Measurements from ENCODE around the gene TBL1X. TPM values are rescaled to one million over a fixed set of nuclear protein-coding genes. Genes with fewer than 3 reads are reported as not detected.

The TBL1X gene
- total RNA-seq, 1 experiment from 2014 or later = 17.2 TPM

DNA sequence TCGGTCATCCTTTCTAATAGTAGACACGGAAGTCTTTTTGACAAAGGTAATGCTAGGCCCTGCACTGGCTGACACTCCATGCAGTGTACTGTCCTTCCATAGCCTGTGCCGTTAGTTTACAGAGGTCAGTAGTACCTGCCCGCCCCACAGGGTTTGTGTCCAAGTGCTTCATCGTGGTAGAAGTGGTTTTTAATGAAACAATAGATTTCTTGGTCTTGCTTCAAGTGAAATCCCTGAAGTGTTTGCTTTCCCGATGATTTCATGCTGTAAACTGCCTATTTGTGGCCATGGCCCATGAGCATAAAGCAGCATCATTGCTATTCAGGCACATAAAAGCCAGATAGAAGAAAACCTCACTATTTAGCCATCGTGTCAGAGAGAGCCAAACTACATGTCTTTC is 161.5 kb downstream of the TBL1X start:
- no peak for DNase-seq (ENCODE audit: low read depth)

DNA sequence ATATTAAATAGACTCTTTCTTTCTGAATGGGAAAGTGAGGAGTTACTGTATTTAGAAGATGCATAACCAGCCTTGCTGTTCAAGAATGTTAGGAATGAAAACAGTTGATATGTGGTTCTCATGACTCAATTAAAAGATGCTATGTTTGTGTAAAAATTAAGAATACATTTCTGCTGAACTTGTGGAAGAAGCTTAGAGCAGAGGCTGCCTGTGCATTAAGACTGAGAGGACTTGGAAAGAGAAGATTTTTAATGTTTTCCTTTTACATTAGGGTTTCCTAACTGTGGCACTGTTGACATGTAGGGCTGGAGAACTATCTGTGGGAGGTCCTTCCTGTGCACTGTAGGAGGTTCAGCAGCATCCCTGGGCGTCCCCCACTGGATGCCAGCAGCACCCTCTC is 163.1 kb downstream of the TBL1X start:
- DNase-seq (ENCODE audit: low read depth) = peak; percentile 16

DNA sequence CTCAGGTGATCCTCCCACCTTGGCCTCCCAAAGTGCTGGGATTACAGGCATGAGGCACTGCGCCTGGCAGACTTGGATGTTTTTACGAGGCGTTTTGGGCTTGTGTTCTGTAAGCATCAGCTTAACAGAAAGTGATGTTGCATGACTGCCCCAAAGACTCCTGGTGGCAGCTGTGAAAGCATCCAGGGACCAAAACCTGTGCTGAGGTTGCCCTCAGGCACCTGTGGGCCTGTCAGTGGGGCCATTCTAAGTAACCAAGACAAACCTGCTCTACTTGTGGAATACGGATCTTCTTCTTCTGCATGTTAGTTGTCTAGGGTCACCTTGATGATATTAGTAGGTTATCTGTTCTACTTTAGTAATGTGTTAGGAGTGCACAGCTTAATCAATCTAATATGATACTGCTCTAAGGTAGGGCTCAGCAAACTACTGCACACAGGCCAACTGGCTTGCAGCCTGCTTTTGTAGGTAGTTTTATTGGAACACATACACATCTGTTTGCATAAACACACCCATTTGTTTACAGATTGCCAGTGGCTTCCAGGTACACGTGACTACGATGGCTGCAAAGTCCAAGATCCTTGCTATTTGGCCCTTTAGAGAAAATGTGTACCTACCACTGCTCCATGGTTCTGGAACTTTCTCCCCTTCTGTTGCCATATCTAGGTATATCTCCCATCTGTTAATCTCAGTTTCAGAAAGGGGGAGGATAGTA is 164.1 kb downstream of the TBL1X start:
- no peak for DNase-seq (ENCODE audit: low read depth)

DNA sequence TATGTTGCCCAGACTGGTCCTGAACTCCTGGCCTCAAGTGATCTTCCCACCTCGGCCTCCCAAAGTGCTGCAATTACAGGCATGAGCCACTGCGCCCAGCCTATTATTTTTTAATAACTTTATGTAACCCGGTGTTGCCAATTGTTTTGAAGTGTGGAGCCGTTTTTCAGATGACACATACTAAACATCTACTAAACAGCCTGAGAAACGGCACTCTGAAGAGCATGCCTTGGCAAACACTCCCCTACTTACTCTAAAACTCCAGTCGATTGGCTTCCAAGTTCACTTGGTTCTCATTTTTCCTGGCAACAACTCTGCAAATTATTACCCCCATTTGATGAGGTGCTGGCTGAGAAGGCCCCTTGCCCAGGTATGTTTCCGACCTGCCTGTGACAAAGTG is 169.7 kb downstream of the TBL1X start:
- no peak for DNase-seq (ENCODE audit: low read depth)

DNA sequence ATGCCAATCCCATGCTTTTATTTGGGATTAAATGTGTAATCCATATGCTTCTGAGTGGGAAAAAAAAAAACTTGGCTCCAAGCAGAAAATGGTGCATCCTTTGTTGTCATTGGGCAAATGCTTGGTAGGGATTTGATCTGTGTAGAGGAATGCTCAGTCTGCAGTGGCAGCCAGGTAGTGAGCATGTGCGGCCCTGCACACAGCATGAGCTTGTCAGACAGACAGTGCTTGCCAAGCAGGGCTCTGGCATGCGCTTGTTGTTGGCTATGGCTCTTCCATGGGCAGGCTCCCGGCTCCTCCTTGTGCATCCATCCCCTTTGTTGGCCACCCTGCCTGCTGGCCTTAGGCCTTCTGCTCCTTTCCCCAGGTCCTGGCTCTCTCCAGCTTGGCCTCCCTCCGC is 170.5 kb downstream of the TBL1X start:
- DNase-seq (ENCODE audit: low read depth) = no peak

DNA sequence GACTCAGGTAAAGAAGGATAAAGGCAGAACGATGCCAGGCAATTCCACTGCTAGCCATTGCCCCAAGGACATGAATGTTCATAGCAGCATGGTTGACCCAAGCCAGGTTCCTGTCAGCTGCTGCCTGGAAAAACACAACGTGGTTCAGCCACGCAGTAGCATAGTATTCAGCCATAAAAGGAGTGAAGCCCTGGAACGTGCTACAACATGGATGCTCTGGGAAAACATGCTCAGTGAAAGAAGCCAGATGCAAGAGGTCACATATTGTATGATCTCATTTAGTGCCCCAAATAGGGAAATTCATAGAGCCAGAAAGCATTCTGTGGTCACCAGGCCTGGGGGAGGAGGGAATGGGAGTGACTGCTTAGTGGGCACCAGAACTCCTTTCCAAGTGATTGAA is 170.9 kb downstream of the TBL1X start:
- peak; percentile 59 for DNase-seq (ENCODE audit: low read depth)

DNA sequence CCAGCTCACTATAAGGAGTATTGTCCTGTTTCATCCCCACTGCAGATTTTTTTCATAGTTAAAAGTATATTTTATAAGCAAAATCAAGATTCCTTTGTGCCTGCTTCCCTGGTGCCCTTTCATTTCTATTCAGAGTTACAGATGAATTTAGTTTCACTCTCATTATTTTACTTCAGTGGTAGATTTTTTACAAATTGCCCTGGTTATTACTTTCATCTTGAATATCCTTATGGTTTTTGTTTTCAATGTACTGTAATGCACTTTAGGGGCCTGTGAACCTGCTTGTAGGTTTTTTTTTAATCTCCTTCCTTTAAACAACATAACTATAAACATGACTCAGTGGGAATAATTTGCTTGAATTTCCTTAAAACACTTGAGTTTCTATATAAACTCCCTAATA is 174.0 kb downstream of the TBL1X start:
- no peak for DNase-seq (ENCODE audit: low read depth)

DNA sequence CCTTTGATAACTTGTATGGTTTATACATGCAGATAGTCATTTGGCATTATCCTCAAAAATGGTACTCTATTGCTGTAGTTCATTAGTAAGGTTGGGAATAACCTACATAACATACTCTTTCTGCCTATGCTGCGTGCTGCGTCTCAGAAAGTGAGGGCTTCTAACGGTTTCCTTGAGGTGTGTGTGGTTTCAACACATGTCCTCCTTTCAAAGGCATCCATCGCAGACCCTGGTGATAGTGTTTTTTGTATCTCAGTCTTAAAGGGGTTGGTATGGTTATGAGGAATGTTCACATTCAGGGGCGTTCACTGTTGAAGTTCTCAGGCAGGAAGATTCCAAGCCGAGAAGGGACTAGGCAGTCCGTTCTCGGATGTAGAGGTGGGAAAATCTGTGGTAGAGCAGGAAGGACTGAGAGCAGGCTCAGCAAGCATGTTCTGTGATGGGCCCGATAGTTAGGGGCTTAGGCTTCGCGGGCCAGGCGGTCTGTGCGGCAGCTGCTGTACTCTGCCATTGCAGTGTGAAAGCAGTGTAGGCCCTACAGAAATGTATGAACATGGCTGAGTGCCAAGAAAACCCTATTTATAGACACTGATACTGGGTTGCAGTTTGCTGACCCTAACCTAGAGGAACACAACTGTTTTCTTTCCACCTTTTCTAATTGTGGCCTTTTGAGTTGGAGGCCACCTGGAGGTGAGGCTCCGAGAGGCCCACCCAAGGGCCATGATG is 177.6 kb downstream of the TBL1X start:
- no peak for DNase-seq (ENCODE audit: low read depth)

DNA sequence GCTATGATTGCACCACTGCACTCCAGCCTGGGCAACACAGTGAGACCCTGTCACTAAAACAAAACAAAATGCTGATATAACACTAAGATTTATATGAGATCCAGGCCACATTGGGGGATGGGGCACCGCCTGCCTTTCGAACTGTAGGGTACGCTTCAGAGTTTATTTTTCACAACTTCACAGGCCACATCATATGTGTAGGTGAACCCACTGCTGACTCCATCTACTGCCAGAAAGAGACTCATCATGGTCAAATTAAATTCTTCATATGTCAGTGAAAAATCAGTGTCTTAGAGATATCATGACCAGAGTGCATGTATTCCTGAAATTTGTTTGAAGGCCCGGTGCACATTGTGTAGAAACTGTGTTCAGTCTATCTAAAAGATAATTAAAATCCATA is 178.9 kb downstream of the TBL1X start:
- no peak for DNase-seq (ENCODE audit: low read depth)

DNA sequence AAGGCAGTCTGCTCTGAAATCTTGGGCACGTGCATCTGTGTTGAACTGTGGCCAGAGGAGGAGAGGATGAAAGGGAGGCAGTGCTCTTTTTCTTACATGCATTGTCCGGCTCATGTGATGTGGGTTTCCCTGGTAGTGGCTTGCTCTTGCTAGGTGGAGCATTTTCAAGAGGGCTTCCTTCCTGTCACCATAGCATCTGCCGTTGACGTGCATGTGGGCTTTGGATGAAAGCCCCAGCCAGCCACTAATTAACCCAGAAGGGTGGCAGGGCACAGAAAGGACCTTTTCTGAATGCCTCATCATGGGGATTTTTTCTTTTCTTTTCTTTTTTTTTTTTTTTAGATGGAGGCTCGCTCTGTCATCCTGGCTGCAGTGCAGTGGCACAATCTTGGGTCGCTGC is 179.5 kb downstream of the TBL1X start:
- peak; percentile 82 for DNase-seq (ENCODE audit: low read depth)

DNA sequence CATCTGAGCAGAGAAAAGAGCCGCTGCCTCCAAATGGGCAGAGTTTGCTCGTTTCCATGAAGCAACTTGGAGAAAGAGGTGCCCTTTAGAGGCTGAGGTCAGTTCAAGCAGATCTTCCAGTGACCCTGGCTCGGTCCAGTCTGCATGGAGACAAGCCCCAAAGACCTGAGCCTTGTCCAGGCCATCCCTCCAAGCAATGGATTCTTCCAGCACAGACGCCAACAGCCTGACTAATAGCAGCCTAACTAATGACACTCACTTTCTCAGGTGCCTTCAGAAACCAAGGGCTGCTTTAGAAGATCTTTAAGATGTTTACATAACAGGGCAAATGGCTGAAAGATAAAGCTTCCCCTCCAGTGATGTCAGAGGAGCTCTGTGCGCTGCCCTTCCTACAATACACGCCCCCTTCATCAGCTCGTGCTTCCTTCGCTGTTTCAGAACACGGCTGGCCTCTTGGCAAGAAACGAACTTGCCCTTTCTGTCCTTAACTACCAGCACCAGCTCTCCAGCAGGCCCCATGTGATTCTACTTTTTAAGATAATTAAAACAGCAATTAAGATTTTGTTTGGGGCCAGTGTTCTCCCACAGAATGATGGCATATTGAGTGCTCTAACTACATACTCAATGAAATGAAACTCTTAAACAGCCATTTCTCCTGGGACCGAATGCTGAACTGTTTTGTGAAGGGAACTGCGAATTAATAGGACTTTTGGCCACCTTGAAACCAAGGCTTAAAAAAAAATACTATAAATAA is 181.8 kb downstream of the TBL1X start:
- no peak for DNase-seq (ENCODE audit: low read depth)

DNA sequence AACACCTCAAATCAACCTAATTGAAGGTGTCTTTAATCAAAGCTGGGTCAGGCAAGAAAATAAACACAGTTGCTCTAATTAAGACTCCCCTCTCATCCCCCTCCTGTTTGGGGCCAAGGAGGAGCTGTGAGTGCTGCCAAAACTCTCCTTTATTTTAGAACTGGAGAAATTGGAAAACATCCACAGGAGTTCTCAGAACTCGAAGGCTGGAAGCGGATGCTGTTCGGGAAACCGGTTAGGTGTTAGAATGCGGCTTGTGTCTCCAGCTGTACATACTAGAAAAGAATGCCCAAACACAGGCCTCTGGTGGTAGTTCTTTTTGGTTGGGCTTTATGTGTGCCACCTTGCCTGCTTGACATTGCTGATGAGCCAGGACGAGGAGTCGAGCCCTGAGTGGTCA is 182.6 kb downstream of the TBL1X start:
- no peak for DNase-seq (ENCODE audit: low read depth)

DNA sequence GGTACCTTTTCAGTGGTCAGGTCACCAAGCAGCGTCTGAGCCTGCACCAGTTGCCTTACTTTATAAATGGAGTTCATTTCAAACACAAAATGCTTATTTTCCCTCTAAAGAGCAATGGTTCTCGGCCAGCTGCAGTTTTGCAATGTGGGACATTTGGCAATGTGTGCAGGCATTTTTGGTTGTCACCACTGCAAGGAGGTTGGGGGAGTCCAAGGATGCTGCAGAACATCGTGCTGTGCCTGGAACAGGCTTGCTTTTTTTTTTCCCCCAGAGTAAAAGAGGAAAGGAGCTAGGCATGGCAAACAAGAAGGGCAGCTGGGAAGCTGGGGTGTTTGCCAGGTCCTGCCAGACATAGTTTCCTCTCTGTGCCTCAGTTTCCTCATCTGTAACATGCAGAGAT is 185.2 kb downstream of the TBL1X start:
- no peak for DNase-seq (ENCODE audit: low read depth)

DNA sequence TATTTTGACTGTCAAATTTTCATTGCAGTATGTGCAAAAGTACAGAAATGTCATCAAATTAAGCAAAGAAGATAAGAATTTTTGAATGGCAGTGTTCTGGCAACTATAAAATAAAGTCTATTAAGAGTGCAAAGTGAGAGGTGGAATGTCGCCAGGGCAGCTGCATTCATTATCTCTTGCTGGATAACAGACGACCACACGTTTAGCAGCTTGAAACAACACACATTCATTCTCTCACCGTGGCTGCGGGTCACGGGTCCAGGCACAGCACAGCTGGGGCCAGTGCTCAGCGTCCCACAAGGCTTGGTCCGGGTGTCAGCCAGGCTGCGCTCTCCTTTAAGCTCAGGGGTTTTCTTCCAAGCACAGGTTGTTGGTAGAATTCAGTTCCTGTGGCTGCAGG is 186.9 kb downstream of the TBL1X start:
- no peak for DNase-seq (ENCODE audit: low read depth)

DNA sequence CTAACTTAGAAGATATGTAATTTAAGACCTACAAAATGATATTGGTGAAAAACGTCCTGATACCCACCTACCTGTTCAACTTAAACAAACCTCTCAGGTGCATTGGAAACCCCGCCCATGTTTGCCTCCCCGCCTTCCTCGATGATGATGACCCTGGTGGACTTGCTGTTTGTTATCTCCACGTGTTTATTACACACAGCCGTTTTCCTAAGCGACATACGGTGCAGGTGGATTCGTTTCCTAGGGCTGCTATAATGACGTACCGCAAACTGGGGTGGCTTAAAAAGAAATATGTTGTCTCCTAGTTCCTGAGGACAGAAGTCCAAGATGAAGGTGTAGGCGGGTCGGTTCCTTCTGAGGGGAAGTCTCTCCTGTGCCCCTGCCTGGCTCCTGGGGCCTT is 190.1 kb downstream of the TBL1X start:
- DNase-seq (ENCODE audit: low read depth) = no peak

DNA sequence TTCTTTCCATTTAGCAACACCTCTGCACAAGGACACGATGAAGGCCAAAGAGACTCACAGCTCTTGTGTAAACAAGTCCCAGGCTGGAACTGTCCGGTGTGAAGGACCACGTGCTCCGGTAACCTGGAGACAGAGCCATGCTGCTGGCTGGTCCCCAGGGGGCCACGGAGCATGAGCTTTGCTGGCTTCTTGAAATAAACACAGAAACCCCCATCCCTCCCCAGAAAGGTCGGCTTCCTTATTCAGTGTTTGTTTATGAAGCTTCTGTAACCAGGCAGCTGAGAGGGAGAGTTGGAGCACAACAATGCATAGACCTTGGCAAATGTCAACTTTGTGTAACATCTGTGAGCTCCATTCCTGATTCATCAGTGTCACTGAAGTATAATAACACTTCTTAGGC is 191.4 kb downstream of the TBL1X start:
- no peak for DNase-seq (ENCODE audit: low read depth)

DNA sequence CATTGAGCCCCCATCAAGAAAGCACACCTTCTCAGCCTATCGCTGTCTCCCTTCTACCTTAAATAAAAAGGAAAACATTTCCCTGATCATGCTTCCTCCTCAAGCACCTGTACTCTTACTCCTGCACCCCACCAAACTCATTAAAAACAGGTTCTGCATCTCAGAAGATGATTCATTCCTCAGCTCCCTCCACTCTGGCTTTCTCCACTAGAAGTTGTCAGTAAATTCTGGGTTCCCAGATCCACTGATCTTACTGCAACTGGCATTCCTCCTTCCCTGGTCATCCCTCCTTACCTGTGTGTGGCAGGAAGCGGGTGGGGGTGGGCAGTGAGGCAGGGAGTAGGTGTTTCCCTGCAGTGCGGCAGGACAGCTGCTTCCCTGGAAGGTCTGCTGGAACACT is 192.0 kb downstream of the TBL1X start:
- no peak for DNase-seq (ENCODE audit: low read depth)

DNA sequence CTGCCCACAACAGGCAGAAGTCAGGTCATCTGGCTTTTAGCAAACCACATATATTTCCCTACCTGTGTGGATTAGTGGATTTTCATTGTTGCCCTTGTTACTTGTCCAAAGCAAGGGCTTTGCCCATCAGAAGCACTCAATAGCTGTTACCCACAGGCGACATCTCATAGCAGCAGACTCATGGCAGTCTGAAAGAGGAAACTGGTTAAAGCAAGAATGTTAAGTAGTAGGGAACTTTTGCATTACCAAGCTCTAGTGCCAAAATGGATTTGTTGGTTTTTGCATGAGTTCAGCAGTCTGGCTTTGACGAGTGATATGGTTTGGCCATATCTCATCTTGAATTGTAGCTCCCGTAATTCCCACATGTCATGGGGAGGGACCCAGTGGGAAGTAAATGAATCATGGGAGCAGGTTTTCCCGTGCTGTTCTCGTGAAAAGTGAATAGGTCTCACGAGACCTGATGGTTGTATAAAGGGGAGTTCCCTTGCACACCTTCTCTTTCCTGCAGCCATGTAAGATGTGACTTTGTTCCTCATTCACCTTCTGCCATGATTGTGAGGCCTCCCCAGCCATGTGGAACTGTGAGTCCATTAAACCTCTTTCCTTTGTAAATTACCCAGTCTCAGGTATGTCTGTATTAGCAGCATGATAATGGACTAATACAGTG is 192.9 kb downstream of the TBL1X start:
- DNase-seq (ENCODE audit: low read depth) = no peak

DNA sequence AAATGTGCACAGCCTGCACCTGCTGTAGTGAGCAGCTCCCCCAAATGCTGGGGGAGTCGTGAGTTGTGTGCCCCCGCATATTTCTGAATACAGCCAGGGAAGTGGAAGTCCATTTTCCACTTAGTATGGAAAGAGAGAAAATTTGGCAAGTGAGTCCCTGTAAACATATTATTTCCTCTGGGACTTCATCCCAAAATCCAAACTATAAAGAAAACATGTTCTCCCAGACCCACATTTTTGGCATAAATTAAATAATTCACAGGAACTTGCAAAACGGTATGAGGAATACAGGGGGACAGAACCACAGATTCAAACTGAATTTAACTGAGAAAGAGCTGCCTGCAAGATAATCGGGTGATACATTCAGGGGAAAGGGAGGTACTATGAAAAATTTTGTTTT is 193.6 kb downstream of the TBL1X start:
- DNase-seq (ENCODE audit: low read depth) = no peak

DNA sequence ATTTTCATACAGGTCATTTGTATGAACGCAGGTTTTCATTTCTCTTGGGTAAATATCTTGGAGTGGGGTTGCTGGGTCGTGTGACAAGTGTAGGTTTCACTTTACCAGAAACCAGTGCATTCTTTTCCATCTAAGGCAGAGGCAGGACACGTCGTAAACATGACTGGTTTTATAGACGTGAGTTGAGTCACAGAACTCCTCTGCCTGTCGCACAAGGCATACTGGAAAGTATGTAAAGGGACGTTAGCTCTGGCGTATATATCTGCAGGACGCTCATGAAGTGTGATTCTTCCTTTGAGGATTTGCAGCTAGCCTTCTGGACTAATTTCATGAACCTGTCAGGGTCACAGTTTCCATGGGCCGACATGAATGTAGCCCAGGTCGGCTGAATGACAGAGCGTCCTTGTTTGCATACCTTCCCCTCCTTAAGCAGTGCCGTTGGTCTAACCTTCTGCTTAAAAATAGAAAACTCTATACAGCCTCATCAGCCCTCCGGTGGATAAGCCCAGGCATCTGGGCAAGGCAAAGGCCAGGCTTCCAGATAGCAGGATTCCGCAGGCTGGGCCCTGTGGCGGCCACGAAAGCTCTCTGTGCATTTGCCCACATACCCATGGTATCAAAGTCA is 194.8 kb downstream of the TBL1X start:
- DNase-seq (ENCODE audit: low read depth) = peak; percentile 58

DNA sequence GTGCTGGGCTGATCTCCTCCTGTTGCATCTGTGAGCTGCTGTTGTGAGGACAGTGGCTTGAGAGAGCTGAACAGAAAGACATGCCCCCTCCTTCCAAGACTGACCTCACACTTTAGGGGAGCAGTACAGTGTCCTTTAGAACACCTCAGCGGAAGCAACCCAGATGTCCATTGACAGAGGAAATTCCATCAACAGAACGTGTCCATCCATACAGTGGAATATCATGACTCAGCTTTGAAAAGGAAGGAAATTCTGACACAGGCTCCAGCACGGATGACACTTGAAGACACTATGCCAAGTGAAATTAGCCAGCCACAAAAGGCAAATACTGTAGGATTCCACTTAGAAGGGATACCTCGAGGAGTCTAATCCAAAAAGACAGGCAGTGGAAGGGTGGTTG is 197.3 kb downstream of the TBL1X start:
- peak; percentile 93 for DNase-seq (ENCODE audit: low read depth)

DNA sequence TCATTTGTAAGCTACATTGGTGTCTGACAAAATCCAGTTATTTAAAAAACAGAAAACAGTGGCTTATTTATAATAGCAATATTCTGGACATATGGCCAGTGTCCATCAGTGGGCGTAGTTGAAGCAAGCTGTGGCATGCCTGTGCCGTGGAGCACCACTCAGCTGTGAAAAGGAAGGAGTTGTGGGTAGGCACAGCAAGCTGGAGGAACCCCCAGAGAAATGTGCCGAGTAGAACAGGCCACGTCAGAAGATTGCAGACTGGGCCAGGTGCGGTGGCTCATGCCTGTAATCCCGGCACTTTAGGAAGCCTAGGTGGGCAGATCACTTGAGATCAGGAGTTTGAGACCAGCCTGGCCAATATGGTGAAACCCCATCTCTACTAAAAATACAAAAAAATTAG is 198.4 kb downstream of the TBL1X start:
- no peak for DNase-seq (ENCODE audit: low read depth)
